Measurements from ENCODE around the gene KIF19.
"Not testable (repeated sequence)": the region's sequence is repeated elsewhere in the genome, so short reads cannot be mapped to it uniquely, and the experiment has no call there.

Gene KIF19

DNA sequence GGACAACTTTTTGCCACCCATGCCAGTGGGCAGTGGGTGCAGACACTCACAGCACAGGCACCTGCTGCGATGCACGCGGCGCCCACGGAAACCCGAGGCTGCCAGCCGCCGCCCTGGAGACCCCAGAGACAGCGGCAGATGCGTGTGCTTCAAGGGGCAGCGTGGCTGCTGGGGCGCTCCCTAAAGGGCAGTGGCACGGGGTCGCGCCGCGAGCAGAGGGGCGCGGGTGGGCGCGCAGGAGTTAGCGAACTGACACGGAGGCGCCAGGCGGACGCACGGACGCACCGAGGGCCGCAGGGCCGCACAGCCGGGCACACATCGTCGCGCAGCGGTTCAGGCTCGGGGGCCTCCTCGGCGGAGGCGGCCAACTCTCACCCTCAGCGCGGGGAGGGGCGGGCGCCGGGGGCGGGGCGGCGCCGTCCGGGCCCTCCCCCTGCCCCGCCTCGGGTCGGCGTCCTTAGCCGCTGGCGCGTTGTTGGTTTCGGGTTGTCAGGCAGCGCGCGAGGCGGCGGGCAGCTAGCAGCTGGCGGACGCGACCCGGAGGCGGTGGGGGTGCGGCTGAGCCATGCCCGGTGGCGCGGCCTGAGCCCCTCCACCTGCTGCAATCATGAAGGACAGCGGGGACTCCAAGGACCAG is at the start of gene KIF19:
KIF19 (plus strand) TSS at position 484 of the 637 bp plus-strand sequence; CDS start at position 608, 124 bp downstream.
- no peak for DNase-seq (ENCODE audit: low read depth)

DNA sequence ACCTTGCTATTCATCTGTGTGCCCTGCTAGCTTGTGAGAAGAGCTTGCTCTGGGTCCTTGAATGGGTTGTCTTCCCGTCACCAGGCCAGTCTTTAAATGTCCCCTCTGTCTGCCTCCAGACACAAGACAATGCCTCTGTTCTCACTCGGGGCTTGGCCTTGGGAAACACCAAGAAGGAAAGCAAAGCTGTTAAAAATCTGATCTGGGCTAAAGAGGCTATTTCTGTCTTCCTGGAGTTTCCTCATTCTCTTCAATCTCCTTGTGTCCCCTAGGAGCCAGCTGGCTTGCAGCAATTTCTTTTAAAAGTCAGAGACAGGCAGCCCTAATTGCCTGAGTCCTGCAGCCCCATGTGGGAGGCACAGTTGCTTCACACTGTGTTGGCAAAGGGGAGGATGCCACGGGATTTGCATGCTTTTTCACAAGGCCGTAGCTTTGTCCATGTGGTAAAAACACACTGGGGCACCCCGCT is 49.5 kb upstream of the KIF19 start:
- peak; percentile 53 for DNase-seq (ENCODE audit: low read depth)

GRCh38 chr17:74277935-74278334 is 48.1 kb upstream of the KIF19 start:
- DNase-seq (ENCODE audit: low read depth): no peak

DNA sequence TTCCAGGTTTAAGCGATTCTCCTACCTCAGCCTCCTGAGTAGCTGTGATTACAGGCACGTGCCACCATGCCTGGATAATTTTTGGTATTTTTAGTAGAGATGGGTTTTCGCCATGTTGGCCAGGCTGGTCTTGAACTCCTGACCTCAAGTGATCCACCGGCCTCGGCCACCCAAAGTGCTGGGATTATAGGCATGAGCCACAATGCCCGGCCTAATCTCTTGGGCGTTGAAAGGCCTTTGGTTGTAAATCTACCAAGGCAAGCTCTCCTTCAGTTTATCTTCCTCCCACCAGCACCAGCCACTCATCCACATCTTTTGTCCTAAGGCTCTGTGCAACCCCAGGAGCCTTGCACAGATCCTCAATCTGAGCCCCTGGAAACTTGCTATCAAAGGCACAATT is 46.4 kb upstream of the KIF19 start:
- DNase-seq (ENCODE audit: low read depth): not testable (repeated sequence)

GRCh38 chr17:74280093-74280513 is 45.9 kb upstream of the KIF19 start:
- no peak for DNase-seq (ENCODE audit: low read depth)

GRCh38 chr17:74281799-74282198 is 44.2 kb upstream of the KIF19 start:
- DNase-seq (ENCODE audit: low read depth): no peak

GRCh38 chr17:74282274-74282586 is 43.8 kb upstream of the KIF19 start:
- not testable (repeated sequence) for DNase-seq (ENCODE audit: low read depth)

GRCh38 chr17:74282587-74283370 is 43.2 kb upstream of the KIF19 start:
- DNase-seq (ENCODE audit: low read depth): peak; percentile 82

GRCh38 chr17:74283371-74283673 is 42.7 kb upstream of the KIF19 start:
- DNase-seq (ENCODE audit: low read depth): no peak

DNA sequence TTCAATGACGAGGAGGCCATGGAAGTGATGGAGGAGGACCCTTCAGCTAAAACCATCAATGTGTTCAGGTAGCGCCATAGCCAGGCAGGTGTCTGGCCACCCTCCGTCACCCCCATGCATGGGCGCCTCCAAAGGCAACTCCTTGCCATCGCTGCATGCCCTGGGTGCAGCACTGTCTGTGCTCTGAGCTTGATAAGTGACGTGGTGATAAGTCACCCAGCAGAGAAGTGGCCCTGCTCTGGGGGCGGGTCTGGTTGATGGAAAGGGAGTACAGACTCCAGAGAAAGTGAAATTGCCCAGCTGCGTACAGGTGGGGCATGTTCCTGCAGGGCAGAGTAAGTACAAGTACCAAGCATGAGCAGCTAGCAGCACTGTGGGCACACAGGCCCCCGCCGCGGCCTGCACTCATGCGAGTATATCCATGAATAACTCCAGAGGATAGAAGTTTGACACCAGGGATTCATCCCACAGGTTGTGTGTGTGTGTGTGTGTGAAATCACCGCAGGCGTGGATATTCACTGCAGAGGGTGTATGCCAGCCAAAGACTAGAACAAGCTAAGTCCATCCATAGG is 38.9 kb upstream of the KIF19 start:
- no peak for DNase-seq (ENCODE audit: low read depth)

- no peak for DNase-seq (ENCODE audit: low read depth)
Measured at GRCh38 chr17:74288785-74289184, 37.2 kb upstream of the KIF19 start.

- DNase-seq (ENCODE audit: low read depth): no peak
Measured at GRCh38 chr17:74289688-74290087, 36.3 kb upstream of the KIF19 start.

DNA sequence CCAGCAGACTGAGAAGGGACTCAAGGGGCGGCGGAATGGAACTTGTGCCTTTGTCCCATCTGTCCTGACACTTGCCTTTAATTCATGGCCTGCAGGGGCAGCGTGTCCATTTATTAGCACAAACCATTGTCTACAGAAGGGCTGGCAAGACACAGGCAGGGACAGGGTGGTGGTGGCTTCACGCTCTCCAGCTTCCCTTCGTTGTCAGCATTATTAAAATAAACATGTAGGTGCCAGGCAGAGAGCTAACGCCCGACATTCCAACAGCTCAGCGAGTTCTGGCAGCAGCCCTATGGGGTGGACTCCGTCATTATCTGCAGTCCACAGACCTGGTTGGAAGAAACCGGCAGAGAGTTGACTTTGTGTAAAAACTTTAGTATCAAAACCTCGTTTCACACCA is 35.7 kb upstream of the KIF19 start:
- no peak for DNase-seq (ENCODE audit: low read depth)

- DNase-seq (ENCODE audit: low read depth): no peak
Measured at GRCh38 chr17:74292495-74292894, 33.5 kb upstream of the KIF19 start.

DNA sequence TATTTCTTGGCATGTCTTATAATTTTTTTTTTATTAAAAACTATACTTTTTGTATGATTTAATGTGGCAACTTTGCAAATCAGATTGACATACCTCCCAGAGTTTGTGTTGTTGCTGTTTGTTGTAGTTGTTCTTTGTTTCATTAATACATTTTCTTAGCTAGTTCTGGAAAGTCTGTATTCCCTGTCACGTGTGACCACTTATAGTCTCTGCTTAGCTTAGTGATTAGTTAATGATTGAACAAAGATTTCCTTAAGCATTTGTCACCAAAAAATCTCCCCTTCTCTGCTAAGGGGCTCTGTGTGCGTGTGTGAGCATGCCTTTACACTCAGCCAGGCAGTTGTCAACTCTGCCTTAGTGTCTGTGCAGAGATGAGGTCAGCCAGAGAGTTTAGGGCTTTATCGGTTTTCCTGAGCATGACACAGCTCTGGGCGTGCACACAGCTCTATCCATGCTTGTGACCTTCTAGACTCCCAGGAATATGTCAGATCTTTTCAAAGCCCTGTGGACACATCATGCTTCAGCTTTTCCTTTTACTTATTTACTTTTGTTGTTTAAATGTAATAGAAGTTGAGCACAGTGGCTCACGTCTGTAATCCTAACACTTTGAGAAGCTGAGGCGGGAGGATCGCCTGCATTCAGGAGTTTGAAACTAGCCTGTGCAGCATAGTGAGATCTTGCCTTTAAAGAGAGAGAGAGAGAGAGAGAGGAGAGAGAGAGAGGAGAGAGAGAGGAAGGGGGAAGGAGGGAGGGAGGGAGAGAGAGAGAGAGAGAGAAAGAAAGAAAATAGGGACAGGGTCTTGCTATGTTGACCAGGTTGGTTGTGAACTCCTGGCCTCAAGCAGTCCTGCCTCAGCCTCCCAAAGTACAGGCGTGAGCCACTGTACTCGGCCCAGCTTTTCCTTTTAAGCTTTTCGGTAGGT is 30.1 kb upstream of the KIF19 start:
- peak; percentile 13 for DNase-seq (ENCODE audit: low read depth)

DNA sequence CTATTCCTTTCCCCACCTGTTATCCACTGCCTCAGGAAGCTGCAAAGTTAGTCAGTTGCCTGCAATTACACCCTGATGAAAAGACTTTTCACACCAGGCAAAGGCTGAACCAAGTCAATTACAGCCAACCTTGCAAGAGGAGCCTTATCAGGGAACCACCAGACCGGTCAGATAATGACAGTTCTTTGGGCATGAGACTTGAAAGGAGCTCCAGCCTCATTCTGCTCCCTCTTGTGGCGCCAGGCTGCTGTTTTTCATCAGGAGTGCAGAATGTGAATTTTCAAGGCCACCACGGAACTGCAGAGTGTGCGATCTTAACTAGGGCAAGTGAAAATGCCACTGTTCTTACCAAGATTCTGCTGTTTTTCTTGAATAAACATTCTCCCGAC is 29.5 kb upstream of the KIF19 start:
- DNase-seq (ENCODE audit: low read depth): peak; percentile 76

DNA sequence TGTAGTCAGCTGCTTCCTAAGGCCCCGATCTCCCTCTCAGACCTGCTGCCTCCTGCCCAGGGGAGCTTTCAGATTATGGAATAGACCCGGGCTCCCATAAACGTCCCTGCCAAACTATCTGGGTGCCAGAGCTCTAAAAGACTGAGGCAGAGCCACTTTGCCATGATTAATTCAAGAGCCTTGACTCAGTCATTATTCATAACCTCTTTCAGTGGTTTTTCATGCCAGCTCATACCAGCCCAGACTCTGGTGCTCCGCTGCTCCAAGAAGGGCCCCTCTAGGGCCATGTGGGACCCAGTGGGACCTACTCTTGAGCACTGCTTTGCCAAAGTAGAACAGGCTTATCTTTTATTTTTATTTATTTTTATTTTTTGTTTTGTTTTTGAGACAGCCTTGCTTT is 28.1 kb upstream of the KIF19 start:
- DNase-seq (ENCODE audit: low read depth): no peak

DNA sequence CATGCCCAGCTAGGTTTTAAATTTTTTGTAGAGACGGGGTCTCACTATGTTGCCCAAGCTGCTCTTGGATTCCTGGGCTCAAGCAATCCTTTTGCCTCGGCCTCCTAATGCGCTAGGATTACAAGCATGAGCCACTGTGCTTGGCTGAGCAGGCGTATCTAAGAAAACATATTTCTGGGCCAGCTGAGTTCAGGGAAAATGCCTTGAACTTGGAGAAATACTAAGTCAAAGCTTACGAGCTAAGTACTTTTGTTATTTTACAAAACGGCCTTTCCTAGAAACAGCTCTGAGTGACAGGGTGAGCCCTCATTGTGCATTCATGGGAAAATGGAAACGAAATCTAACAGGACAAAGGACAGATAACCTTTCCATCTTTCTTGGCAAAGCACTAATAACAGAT is 27.2 kb upstream of the KIF19 start:
- peak; percentile 15 for DNase-seq (ENCODE audit: low read depth)

DNA sequence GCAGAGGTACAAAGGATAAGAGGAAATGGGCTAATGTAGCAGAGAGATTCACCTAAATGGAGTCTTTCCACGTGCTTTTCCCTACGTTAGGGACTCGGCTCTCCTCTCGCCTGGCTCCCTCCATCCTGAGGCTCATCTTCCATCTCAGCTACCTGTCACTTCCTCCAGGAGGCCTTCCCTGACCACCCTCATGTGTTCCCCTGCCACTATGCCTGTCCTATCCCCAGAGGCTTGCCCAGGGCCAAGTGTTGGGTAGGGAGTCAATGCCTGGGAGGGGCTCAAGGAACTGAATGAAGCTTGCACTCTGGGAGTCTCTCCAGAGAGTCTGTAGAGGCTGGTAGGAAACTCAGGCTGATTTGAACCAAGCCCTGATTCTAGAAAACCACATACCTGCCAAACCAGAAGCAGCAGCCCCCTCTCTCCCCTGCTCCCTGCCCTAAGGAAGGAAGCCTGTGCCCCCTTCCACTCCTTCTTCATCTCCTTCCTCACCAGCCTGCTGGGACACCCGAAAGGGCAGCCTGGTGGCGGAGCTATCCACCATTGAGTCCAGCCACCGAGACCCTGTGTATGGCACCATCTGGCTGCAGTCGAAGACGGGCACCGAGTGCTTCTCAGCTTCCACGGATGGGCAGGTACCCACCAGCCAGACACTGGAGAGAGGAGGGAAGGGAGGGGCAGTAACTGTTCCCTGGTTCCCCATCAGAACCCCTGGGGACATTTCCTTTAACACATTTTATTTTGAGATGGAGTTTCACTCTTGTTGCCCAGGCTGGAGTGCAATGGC is 26.6 kb upstream of the KIF19 start:
- DNase-seq (ENCODE audit: low read depth): no peak

GRCh38 chr17:74303305-74303704 is 22.7 kb upstream of the KIF19 start:
- no peak for DNase-seq (ENCODE audit: low read depth)

- DNase-seq (ENCODE audit: low read depth): no peak
Measured at GRCh38 chr17:74304184-74304583, 21.8 kb upstream of the KIF19 start.
